HG03139 (cell line): ENCODE data around the gene AAMP.
"Not testable (repeated sequence)": the region's sequence is repeated elsewhere in the genome, so short reads cannot be mapped to it uniquely, and the experiment has no call there.

ENCODE experiments used
- ATAC-seq: cut with Tn5 transposase; IDR thresholded peaks from one replicate; pipeline ENCODE4 v1.9.1; 2021; ENCODE audit not compliant: unreplicated experiment

AAMP gene, protein sequence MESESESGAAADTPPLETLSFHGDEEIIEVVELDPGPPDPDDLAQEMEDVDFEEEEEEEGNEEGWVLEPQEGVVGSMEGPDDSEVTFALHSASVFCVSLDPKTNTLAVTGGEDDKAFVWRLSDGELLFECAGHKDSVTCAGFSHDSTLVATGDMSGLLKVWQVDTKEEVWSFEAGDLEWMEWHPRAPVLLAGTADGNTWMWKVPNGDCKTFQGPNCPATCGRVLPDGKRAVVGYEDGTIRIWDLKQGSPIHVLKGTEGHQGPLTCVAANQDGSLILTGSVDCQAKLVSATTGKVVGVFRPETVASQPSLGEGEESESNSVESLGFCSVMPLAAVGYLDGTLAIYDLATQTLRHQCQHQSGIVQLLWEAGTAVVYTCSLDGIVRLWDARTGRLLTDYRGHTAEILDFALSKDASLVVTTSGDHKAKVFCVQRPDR

DNA sequence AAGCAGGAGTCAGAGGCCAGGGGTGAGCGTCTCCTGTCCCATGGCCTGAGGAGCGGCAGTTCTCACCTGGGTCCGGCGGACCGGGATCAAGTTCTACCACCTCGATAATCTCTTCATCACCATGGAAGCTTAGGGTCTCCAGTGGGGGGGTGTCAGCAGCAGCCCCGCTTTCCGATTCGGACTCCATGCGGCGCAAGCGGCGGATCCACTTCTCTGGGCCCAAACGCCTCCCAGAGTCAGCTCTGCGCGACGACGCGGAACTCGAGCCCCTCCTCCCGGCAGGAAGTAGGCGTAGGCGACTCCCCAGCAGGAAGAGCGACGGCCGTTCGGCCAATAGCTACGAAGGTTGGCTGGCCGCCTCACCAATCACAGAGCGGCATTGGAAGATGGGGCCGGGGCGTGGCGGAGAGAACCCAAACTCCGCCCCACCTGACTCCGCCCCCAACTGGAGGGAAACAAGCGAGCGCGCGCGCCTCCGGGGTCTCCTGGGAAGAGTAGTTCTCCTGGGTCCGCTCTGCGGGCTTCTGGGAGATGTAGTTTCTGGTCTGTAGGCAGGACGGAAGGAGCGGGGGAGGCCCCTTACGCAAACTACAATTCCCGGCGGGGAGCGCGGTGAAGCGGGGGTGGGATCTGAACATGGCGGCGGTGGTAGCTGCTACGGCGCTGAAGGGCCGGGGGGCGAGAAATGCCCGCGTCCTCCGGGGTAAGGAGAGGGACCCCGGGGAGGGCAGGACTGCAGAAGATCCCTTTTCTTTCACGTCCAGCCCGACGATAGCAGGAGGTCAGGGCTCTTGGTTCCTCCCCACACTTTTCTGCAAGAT, at the start of gene AAMP, which contains the start of gene PNKD:
AAMP (minus strand) TSS at position 238 of the 821 bp plus-strand sequence; CDS start at position 187, 51 bp downstream.
PNKD (plus strand) TSS at position 620 of the 821 bp plus-strand sequence; CDS start at position 637, 17 bp downstream.
- peak; percentile 86 for ATAC-seq

DNA sequence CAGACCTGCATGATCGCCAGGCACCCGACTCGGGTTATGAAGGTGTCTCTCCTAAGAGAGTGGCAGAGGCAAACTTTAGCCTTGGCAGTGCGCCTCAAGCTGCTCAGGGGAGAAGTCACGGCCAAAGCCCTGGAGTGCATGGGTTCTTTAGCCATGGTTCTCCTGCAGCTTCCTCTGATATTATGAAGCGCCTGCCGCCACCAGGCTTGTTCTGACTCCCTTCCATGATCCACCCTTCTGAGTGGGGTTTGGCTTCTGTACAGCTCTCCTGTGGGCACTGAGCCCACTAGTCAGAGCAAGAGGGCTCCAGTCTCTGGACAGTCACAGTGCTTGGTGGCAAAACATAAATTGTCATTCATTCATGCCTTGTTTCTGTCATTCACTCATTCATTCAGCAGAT, 48.3 kb upstream of the AAMP start:
- ATAC-seq, result no peak

DNA sequence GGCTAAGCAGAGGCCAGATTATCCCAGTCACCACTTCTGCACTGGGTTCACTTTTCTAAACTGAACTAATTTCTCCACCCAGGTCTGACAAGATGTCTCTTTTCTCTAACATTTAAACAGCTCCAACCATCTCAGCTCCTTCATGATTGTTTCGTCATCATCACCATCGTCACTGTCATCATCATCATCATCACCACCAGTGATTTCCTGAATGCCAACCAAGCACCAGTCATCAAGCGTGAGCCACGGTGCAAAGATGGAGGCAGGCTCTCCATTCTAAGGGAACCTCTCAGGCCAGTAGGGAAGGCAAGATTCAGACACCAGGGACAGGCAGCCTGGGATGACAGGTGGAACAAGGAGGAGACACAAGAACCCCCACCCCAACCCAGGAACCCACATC, 47.9 kb upstream of the AAMP start:
- ATAC-seq, result no peak

DNA sequence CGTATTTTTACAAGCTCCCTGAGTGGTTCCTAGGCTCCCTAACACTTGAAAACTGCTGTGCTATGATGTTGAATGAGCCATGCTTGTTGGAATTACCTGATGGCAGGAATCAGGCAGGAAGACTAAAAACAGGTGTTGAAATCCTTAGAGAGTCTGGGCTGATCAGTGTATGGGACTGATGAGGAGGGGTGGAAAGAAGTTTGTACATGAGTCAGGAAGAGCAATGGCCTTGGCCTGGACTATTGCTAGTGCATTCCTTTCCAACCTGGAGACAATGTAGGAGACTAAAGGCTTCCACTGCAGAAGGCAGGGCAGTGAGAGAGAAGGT, 47.3 kb upstream of the AAMP start:
- ATAC-seq, result no peak

GRCh38 chr2:218315397-218315796, 45.5 kb upstream of the AAMP start:
- no peak for ATAC-seq

DNA sequence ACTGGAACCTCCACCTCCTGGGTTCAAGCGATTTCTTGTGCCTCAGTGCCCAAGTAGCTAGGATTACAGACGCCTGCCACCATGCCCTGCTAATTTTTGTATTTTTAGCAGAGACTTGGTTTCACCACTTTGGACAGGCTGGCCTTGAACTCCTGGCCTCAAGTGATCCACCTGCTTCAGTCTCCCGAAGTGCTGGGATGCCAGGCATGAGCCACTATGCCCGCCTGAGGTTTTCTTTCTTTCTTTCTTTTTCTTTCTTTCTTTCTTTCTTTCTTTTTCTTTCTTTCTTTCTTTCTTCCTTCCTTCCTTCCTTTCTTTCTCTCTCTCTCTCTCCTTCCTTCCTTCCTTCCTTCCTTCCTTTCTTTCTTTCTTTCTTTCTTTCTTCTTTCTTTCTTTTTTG, 44.8 kb upstream of the AAMP start:
- not testable (repeated sequence) for ATAC-seq

GRCh38 chr2:218313356-218313755, 43.4 kb upstream of the AAMP start:
- no peak for ATAC-seq

GRCh38 chr2:218312267-218312756, 42.4 kb upstream of the AAMP start:
- no peak for ATAC-seq

DNA sequence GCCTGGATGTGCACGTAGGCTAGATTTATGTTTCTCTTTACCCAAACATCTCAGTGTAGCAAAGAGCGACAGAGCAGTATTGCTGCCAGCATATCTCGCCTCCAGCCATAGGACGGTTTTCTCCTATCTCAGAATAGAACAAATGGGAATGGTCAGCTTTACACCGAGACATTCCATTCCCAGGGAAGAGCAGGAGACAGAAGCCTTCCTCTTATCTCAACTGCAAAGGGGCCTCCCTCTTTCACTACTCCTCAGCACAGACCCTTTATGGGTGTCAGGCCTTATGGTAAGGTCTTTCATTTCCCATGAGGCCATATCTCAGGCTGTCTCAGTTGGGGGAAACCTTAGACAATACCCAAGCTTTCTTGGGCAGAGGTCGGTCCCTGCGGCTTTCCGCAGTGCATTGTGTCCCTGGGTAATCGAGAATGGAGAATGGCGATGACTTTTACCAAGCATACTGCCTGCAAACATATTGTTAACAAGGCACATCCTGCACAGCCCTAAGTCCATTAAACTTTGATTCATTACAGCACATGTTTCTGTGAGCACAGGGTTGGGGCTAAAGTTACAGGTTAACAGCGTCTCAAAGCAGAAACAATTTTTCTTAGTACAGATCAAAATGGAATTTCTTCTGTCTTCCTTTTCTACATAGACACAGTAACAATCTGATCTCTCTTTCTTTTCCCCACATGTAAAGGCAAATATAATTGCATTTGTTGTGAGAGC, 41.8 kb upstream of the AAMP start:
- ATAC-seq, result not testable (repeated sequence)

- no peak for ATAC-seq
Observed at GRCh38 chr2:218310853-218311540, 41.1 kb upstream of the AAMP start.

DNA sequence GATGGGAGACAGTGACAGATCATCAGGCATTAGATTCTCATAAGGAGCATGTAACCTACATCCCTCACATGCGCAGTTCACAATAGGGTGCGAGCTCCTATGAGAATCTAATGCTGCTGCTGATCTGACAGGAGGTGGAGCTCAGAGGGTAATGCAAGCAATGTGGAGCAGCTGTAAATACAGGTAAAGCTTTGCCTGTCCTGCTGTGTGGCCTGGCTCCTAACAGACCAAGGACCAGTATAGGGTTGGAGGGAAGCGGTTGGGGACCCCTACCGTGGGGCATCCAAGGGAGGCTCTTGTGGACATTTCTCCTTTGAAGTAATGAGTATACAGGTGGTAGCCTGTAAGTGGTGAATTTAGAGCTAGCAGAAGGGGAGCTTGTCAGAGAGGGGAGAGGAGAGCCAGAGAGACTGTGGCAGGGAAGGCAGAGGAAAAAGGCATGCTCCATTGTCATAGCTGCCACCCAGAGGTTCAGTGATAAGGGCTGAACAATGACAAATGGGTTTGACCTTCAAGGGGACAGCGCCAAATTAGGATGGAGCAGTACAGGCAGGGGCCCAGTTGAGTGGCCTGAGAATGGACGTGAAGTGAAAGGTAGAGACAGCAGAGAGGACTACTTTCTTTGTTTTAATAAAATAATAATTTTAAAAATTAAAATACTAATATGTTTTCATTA, 37.6 kb upstream of the AAMP start:
- no peak for ATAC-seq

DNA sequence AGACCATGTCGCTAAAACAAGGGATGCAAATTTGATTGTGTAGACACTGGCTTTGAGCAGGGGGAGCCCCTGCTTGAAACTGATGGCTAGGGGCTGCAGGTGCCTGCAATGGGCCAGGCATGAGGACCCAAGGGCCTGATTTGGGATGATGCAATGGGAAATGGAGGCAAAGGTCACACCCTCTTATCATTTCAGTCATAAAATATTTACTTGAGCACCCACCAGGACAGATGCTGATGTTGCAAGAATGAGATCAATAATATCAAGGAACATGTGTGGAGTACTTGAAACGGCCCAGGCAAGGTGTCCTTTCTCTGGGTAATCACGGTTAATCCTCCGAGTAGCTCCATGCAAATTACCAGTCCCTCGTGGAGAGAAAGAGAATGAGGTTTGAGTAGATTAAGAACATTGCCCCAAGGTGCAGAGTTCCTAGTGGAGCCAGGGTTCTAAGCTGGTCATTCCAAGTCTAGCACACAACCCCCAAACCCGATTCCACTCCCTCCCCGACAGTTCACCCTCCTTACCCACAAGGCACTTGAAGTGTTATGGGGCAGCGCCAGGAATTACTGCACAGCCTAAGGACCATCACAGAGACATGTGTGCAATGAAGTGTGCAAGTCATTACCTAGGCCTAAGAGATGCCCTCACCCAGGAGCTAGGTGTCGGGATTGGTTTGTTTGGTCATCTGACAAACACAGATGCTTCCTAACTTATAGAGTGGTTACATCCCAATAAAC, 36.4 kb upstream of the AAMP start:
- no peak for ATAC-seq

- no peak for ATAC-seq
Observed at GRCh38 chr2:218305383-218305782, 35.4 kb upstream of the AAMP start.

- no peak for ATAC-seq
Observed at GRCh38 chr2:218301176-218301819, 31.4 kb upstream of the AAMP start.

DNA sequence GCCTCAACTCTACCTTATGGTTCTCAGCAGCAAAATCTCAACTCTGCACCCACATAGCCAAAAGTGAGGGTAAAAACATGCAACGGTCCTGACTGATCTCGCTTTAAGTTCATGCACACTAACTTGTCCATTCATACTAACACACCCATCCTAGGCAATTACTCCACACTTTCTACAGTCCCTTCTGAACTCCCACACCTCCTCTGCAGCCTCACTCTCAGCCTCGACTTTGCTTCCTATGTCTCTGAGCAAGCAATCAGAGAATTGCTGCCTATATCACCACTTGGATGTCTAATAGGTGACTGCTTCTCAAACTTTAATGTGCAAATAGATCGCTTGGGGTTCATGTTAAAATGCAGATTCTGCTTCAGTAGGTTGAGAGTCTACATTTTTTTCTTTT, 30.2 kb upstream of the AAMP start:
- no peak for ATAC-seq

- ATAC-seq, result no peak
Observed at GRCh38 chr2:218298314-218298875, 28.5 kb upstream of the AAMP start.

GRCh38 chr2:218296847-218297246, 26.9 kb upstream of the AAMP start:
- ATAC-seq, result no peak

GRCh38 chr2:218296200-218296599, 26.3 kb upstream of the AAMP start:
- no peak for ATAC-seq

- ATAC-seq, result no peak
Observed at GRCh38 chr2:218295029-218295428, 25.1 kb upstream of the AAMP start.
